Measurements from ENCODE around the gene LRP1-AS. TPM values are rescaled to one million over a fixed set of nuclear protein-coding genes. Genes with fewer than 3 reads are reported as not detected.

The LRP1-AS gene
- total RNA-seq, 6 experiments from 2014 or later: not detected

DNA sequence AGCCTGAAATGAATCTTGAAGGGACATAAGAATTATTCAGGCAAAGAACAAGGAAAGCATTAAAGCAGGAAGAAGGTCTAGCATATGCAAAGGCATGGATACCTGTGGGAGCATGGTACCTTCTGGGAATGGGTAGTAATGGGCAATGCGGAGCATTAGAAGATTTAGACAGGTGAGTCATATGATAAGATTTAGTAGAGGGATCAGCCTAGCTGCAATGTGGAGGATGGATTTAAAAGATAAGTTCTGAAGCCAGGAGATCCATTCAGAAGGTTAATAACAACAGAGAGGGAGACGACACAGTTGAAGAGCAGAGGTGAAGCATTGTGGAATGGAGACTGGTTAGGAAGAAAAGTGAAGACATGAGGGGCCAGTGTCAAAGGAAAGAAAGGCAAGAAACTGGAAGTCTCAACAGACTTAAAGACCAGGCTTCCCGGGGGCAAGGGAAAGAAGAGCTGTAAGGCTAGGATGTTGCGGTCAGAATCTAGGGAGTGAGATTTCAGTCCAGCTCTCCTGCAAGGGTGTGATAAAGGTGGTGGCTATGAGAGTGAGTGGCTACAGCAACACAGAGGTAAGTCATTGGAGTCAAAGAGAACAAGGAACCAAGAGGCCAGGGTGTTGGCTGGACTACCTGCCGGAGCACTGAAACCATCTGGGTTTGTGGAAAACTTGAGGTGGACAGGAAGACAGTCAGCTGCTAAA lies 30.7 kb downstream of the LRP1-AS start:
- intact Hi-C loops (cut with DNase I): loop anchor here in 1 of 2 donors (5.0 kb wide), 1 partner anchor 104 kb away; no protein-coding TSS in a partner anchor
- H3K4me3 ChIP-seq: no peak overlapping the region
- no peaks in the 10 kb centered on the region for H3K9me3 ChIP-seq
- H3K27me3 ChIP-seq: no peaks in the 10 kb centered on the region
- ATAC-seq (no peak), DNase-seq (no peak)
- WGBS (ENCODE audit: insufficient coverage, low coverage, low lambda C conversion rate, missing lambda C conversion rate): 75% methylated on average over 4 of the region's 5 CpGs
- no peak overlapping the region for H3K27ac ChIP-seq
- TF ChIP-seq POLR2A (IDR thresholded peaks at IDR 0.05): no peak
- TF ChIP-seq, protein P1, sequence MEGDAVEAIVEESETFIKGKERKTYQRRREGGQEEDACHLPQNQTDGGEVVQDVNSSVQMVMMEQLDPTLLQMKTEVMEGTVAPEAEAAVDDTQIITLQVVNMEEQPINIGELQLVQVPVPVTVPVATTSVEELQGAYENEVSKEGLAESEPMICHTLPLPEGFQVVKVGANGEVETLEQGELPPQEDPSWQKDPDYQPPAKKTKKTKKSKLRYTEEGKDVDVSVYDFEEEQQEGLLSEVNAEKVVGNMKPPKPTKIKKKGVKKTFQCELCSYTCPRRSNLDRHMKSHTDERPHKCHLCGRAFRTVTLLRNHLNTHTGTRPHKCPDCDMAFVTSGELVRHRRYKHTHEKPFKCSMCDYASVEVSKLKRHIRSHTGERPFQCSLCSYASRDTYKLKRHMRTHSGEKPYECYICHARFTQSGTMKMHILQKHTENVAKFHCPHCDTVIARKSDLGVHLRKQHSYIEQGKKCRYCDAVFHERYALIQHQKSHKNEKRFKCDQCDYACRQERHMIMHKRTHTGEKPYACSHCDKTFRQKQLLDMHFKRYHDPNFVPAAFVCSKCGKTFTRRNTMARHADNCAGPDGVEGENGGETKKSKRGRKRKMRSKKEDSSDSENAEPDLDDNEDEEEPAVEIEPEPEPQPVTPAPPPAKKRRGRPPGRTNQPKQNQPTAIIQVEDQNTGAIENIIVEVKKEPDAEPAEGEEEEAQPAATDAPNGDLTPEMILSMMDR (IDR thresholded peaks at IDR 0.05): no peak
- H3K36me3 ChIP-seq: no peaks in the 10 kb centered on the region
- H3K4me1 ChIP-seq: peaks cover 0 to 5% (median 0%) of the 10 kb centered on the region in 4 donors

DNA sequence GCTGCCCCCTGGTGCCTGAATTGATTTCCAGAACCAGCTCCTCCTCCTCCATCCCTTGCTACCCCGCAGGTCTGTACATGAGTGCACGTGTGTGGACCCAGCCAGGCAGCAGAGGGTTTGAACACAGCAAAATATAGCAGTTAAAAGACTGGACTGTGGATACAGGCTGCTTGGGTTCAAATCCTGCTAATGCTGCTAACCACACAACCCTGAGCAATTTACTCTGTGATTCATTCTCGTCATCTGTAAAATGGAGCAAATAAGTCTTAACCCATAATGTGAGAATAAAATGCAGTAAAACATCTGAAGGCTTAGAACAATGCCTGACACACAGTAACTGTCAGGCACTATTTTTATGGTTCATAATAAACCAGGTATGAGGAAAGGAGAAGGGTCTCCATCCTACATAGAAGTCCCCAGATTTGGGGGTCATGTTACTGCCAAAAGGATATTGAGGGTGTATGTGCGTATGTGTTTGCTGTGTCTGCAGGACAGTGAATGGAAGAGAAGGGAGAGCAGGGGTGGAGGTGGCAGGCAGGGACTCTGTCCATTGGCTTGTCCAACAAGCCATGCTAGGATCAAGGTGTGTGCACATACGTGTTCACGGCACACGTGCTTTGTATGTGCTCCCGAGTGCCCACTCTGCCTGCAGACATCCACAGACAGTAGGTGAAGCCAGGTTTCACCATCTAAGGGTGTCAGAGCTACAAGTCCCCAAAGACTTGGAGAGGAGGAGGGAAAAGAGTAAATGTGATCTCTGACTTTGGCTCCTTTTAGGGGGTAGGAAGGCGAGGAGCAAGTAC lies 34.7 kb downstream of the LRP1-AS start:
- no peak for ATAC-seq
- WGBS (ENCODE audit: insufficient coverage, low coverage, low lambda C conversion rate, missing lambda C conversion rate): 39% methylated on average over 5 of the region's 9 CpGs
- Histone ChIP-seq H3K4me1 (peaks cover 0 to 24% (median 3%) of the 10 kb centered on the region in 4 donors), H3K27me3 (no peaks in the 10 kb centered on the region), H3K9me3 (no peaks in the 10 kb centered on the region), H3K36me3 (peaks cover 0 to 4% (median 0%) of the 10 kb centered on the region in 4 donors), H3K27ac (peak overlapping the region; percentile 73 to 100 (median 100)), H3K4me3 (no peak overlapping the region)
- DNase-seq: no peak
- no peak for TF ChIP-seq POLR2A (IDR thresholded peaks at IDR 0.05)
- TF ChIP-seq, protein P1 (IDR thresholded peaks at IDR 0.05): peak in 3 of 4 donors; percentile 81 to 90 (median 85)
- intact Hi-C loops (cut with DNase I): loop anchor here in 1 of 2 donors (5.0 kb wide), 1 partner anchor 45 kb away; no protein-coding TSS in a partner anchor

DNA sequence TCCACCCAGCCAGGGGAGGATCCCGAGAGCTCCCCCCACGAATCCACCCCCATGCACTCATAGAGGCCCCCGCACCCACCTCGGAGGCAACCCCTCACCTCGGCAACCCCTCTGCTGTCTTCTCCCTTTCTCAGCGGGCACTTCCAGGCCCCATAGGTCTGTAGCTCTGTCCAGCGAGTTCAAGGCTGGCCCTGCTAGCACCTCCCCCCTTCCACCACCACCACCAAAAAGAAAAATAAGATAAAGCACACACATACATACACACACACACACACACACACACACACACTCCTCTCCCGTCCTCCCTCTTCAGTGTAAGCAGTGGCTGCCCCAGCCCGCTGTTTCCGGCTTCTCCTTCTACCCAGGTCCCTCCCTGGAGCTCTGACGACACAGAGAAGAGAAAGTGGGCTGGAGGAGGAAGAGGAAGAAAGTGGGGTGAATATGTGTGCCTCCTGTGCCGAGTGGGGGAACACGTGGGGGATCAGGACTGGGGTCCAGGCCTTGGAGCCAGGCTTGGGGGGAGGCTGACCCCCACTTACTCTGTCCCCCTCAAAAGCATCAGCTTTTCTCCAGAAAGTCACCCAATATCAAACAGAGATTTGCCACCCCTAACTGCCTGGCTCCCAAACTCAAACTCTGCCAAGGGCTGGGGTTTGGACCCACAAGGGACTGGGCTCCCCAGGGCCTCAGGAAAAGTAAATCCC lies 36.2 kb downstream of the LRP1-AS start, which contains the start of gene STAT6:
Gene STAT6 (minus strand): TSS at position 332 of the 704 bp plus-strand sequence. CDS start 3,084 bp downstream, outside the sequence.
- intact Hi-C loops (cut with DNase I): loop anchor here in 1 of 2 donors (5.0 kb wide), 1 partner anchor 44 kb away; no protein-coding TSS in a partner anchor
- Histone ChIP-seq H3K4me1 (peaks cover 0 to 24% (median 3%) of the 10 kb centered on the region in 4 donors), H3K27me3 (no peaks in the 10 kb centered on the region), H3K36me3 (peaks cover 0 to 12% (median 6%) of the 10 kb centered on the region in 4 donors), H3K9me3 (no peaks in the 10 kb centered on the region), H3K4me3 (peak within 1 kb of the TSS; percentile 63 to 66 (median 66)), H3K27ac (peak within 1 kb of the TSS; percentile 93 to 100 (median 100))
- peak; percentile 68 for TF ChIP-seq POLR2A (IDR thresholded peaks at IDR 0.05)
- TF ChIP-seq, protein P1 (IDR thresholded peaks at IDR 0.05): no peak
- DNase-seq (peak; percentile 83 to 87 (median 86)), ATAC-seq (peak; percentile 62 to 70 (median 67))
- WGBS (ENCODE audit: insufficient coverage, low coverage, low lambda C conversion rate, missing lambda C conversion rate): 2% methylated on average over 8 of the region's 13 CpGs
